ENCODE measurements around the gene FBXL7. TPM values are rescaled to one million over a fixed set of nuclear protein-coding genes. Genes with fewer than 3 reads are reported as not detected.

The FBXL7 gene
- total and polyA plus RNA-seq, 2 experiments from 2014 or later: 3.2 to 7.5 TPM

DNA sequence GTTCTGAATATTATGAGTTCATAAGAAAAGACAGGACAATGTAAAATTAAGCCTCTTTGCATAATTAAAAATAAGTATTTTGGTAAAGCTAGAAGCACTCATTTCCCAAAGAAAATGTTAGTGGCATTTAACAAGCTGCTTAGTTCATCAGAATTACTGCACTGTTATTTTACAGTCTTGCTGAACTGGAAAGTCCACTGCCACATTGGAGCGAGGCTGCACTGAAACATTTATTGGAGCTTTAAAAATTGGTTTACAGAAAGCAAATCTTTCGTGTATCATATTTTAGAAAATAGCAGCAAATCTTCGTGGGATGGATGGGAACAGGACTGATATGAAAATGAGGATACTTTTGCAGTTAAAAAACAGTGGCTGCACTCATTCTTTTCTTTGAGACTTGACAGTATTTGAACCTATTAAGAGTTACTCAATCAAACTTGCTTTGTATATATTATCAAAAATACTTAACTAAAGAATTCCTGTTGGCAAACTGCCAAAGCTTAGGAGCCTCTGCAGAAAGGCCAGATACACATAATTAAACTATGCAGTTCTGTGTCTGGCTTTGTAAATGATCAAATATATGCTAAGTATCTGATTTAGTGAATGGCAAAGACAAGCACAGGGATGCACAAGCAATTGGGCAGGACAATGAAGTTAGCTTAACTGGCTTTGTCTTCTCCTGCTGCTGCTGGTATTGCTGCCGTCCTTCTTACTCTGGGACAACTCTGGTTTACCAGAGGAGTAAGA lies 16.5 kb upstream of the FBXL7 start:
- Histone ChIP-seq H3K4me2 (ENCODE audit: unreplicated experiment) (no peak overlapping the region), H3K36me3 (ENCODE audit: low read depth) (no peaks in the 10 kb centered on the region), H3K27me3 (replicated peaks; ENCODE audit: insufficient read depth) (peaks cover 51% of the 10 kb centered on the region), H3K4me1 (ENCODE audit: insufficient read depth) (no peaks in the 10 kb centered on the region), H3K4me3 (no peak overlapping the region), H3K9me2 (ENCODE audit: insufficient read depth) (no peaks in the 10 kb centered on the region), H3K27ac (no peak overlapping the region), H3F3A (ENCODE audit: insufficient read depth) (no peaks in the 10 kb centered on the region), H4K20me1 (ENCODE audit: insufficient read depth) (no peaks in the 10 kb centered on the region), H3K9me3 (ENCODE audit: low read depth) (no peaks in the 10 kb centered on the region), H3K79me2 (ENCODE audit: insufficient read depth) (no peaks in the 10 kb centered on the region), H3K9ac (no peak overlapping the region), H2AFZ (no peak overlapping the region)
- WGBS, 2 experiments (ENCODE audit: low coverage in 1 of 2, low lambda C conversion rate in 2 of 2, missing lambda C conversion rate in 2 of 2): 58 to 62% methylated on average over 4 of the region's 4 CpGs
- TF ChIP-seq EZH2phosphoT487 (IDR thresholded peaks at IDR 0.05; ENCODE audit: insufficient read depth, low read depth): no peak
- TF ChIP-seq EZH2 (IDR thresholded peaks at IDR 0.05; ENCODE audit: insufficient read depth, poor library complexity, severe bottlenecking): no peak
- no peak for DNase-seq
- in situ Hi-C loops (cut with MboI): no loop called here

DNA sequence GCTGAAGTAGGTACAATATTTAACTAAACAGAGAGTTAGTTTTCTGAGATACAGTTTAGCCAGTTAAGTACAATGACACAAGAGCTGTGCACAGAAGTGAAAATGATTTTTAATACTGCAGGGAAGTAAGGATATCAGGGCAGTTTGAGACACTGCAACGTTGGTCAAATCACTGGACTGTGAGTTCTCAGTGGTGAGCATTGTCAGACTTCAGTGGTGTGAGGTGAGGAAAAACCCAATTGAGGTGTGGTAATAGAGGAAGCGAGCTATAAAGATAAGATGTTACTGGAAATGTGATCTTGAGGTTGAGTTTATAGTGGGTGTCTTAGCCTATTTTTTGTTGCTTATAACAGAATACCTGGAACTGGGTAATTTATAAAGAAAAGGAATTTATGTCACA lies 12.8 kb upstream of the FBXL7 start:
- H3F3A ChIP-seq (ENCODE audit: insufficient read depth): no peaks in the 10 kb centered on the region
- H3K4me1 ChIP-seq (ENCODE audit: insufficient read depth): no peaks in the 10 kb centered on the region
- H3K9me3 ChIP-seq (ENCODE audit: low read depth): no peaks in the 10 kb centered on the region
- H3K27me3 ChIP-seq (replicated peaks; ENCODE audit: insufficient read depth): peaks cover 53% of the 10 kb centered on the region
- 20 to 29% methylated on average over 2 of the region's 2 CpGs for WGBS, 2 experiments (ENCODE audit: low coverage in 1 of 2, low lambda C conversion rate in 2 of 2, missing lambda C conversion rate in 2 of 2)
- no peak overlapping the region for H3K4me3 ChIP-seq
- H4K20me1 ChIP-seq (ENCODE audit: insufficient read depth): no peaks in the 10 kb centered on the region
- H3K79me2 ChIP-seq (ENCODE audit: insufficient read depth): no peaks in the 10 kb centered on the region
- TF ChIP-seq EZH2 (IDR thresholded peaks at IDR 0.05; ENCODE audit: insufficient read depth, poor library complexity, severe bottlenecking): no peak
- no peak for TF ChIP-seq EZH2phosphoT487 (IDR thresholded peaks at IDR 0.05; ENCODE audit: insufficient read depth, low read depth)
- H2AFZ ChIP-seq: no peak overlapping the region
- no peaks in the 10 kb centered on the region for H3K36me3 ChIP-seq (ENCODE audit: low read depth)
- in situ Hi-C loops (cut with MboI): no loop called here
- no peak overlapping the region for H3K27ac ChIP-seq
- no peak for DNase-seq
- H3K9me2 ChIP-seq (ENCODE audit: insufficient read depth): no peaks in the 10 kb centered on the region
- no peak overlapping the region for H3K9ac ChIP-seq
- H3K4me2 ChIP-seq (ENCODE audit: unreplicated experiment): no peak overlapping the region

DNA sequence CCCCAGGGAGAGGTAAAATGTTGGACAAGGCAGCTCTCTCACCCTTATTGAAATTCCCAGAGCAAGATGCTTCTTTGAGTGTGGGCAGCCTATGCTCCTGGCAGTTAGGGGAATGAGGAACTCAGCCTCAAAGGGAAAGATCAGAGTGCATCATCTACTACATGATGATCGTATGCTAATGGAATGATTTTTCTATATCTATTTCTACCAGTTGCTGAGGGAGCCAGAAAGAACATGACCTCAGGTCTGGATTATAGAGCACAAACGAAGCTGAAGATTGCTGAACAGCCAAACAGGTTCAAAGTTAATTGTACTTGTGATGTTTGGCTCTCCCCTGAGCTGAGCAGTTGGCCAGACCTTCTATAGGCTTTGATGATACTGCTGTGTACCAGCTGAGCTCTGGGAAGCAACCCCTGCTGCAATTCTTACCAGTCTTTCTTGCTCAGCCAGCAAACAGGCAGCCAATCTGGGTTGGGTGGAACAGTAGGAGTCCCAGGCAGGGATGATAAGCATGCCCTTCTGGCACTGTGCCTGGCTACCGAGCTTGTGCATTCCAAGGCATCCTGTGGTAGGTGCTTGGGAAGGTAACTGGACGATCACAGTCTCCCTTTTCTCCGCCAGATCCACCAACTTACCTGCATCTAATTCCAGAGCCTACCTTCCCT lies 10.3 kb upstream of the FBXL7 start:
- no peaks in the 10 kb centered on the region for H3K9me3 ChIP-seq (ENCODE audit: low read depth)
- H3K36me3 ChIP-seq (ENCODE audit: low read depth): no peaks in the 10 kb centered on the region
- TF ChIP-seq EZH2 (IDR thresholded peaks at IDR 0.05; ENCODE audit: insufficient read depth, poor library complexity, severe bottlenecking): no peak
- TF ChIP-seq EZH2phosphoT487 (IDR thresholded peaks at IDR 0.05; ENCODE audit: insufficient read depth, low read depth): no peak
- no peak overlapping the region for H3K9ac ChIP-seq
- H3K4me3 ChIP-seq: no peak overlapping the region
- H3K4me1 ChIP-seq (ENCODE audit: insufficient read depth): peaks cover 2% of the 10 kb centered on the region; the same call in 1 of the 2 replicates
- WGBS, 2 experiments (ENCODE audit: low coverage in 1 of 2, low lambda C conversion rate in 2 of 2, missing lambda C conversion rate in 2 of 2): 39 to 42% methylated on average over 5 of the region's 5 CpGs
- H3K9me2 ChIP-seq (ENCODE audit: insufficient read depth): no peaks in the 10 kb centered on the region
- H4K20me1 ChIP-seq (ENCODE audit: insufficient read depth): no peaks in the 10 kb centered on the region
- peaks cover 44% of the 10 kb centered on the region for H3K27me3 ChIP-seq (replicated peaks; ENCODE audit: insufficient read depth)
- in situ Hi-C loops (cut with MboI): no loop called here
- no peaks in the 10 kb centered on the region for H3K79me2 ChIP-seq (ENCODE audit: insufficient read depth)
- no peak overlapping the region for H2AFZ ChIP-seq
- no peak for DNase-seq
- no peak overlapping the region for H3K4me2 ChIP-seq (ENCODE audit: unreplicated experiment)
- no peak overlapping the region for H3K27ac ChIP-seq
- H3F3A ChIP-seq (ENCODE audit: insufficient read depth): no peaks in the 10 kb centered on the region

DNA sequence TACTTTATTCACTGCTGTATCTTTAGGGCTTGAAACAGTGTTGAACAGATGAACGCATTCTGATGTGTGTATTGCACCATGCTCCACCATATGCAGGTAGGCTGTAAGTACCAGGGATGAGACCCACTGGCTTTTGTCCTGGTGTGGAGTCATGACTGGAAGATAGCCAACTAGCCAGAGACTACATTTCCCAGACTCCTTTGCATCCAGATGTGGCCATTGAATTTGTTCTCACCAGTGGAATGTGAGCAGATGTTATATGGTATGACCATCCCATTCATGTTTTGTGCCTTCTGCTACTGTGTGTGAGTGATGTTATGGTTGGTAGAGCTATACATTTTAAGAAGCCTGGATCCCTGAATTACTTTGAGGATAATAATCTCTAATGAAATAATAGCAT lies 7.4 kb upstream of the FBXL7 start:
- H3F3A ChIP-seq (ENCODE audit: insufficient read depth): no peaks in the 10 kb centered on the region
- peaks cover 12% of the 10 kb centered on the region for H3K4me1 ChIP-seq (ENCODE audit: insufficient read depth)
- H3K4me2 ChIP-seq (ENCODE audit: unreplicated experiment): no peak overlapping the region
- no peak overlapping the region for H3K9ac ChIP-seq
- no peaks in the 10 kb centered on the region for H3K9me2 ChIP-seq (ENCODE audit: insufficient read depth)
- no peaks in the 10 kb centered on the region for H3K36me3 ChIP-seq (ENCODE audit: low read depth)
- H3K9me3 ChIP-seq (ENCODE audit: low read depth): no peaks in the 10 kb centered on the region
- H3K27me3 ChIP-seq (replicated peaks; ENCODE audit: insufficient read depth): peaks cover 27% of the 10 kb centered on the region
- H4K20me1 ChIP-seq (ENCODE audit: insufficient read depth): no peaks in the 10 kb centered on the region
- no peak overlapping the region for H2AFZ ChIP-seq
- no peaks in the 10 kb centered on the region for H3K79me2 ChIP-seq (ENCODE audit: insufficient read depth)
- peak; percentile 42 for DNase-seq
- no peak overlapping the region for H3K4me3 ChIP-seq
- TF ChIP-seq EZH2 (IDR thresholded peaks at IDR 0.05; ENCODE audit: insufficient read depth, poor library complexity, severe bottlenecking): no peak
- TF ChIP-seq EZH2phosphoT487 (IDR thresholded peaks at IDR 0.05; ENCODE audit: insufficient read depth, low read depth): no peak
- in situ Hi-C loops (cut with MboI): no loop called here
- WGBS, 2 experiments (ENCODE audit: low coverage in 1 of 2, low lambda C conversion rate in 2 of 2, missing lambda C conversion rate in 2 of 2): 42 to 57% methylated on average over 1 of the region's 1 CpG
- no peak overlapping the region for H3K27ac ChIP-seq

Measured in GM23248 (cell line).